Measurements from ENCODE around the gene PLB1. TPM values are rescaled to one million over a fixed set of nuclear protein-coding genes. Genes with fewer than 3 reads are reported as not detected.
A peak's percentile ranks its signal among the peaks of the same experiment; 100 is the strongest.

PLB1 gene
- total RNA-seq, 6 experiments from 2014 or later: 0.66 to 1.9 (median 1.1) TPM

DNA sequence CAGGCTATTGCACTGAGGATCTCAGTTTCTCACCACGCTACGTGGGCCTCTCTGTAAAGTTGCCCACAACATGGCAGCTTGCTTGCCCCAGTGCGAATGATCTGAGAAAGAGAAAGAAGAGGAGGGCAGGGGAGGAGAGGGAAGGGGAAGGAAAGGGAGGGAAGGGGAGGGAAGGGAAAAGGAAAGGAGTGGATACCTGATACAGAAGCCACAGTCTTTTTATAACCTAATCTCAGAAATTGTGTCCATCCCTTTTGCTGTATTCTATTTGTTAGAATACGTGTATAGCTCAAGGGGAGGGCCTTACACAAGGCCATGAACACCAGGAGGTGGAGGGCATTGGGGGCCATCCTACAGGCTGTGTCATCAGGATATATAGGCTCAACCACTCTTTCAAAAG, 177.5 kb downstream of the PLB1 start:
- Histone ChIP-seq H3K4me1 (peaks cover 0 to 8% (median 0%) of the 10 kb centered on the region in 4 donors), H3K27me3 (no peaks in the 10 kb centered on the region), H3K9me3 (no peaks in the 10 kb centered on the region), H3K27ac (no peak overlapping the region), H3K4me3 (no peak overlapping the region), H3K36me3 (no peaks in the 10 kb centered on the region)
- no CpG with 5 or more reads among the region's 4 CpGs for WGBS (ENCODE audit: insufficient coverage, low coverage, low lambda C conversion rate, missing lambda C conversion rate)
- no peak for TF ChIP-seq POLR2A (IDR thresholded peaks at IDR 0.05)
- TF ChIP-seq, protein P1, sequence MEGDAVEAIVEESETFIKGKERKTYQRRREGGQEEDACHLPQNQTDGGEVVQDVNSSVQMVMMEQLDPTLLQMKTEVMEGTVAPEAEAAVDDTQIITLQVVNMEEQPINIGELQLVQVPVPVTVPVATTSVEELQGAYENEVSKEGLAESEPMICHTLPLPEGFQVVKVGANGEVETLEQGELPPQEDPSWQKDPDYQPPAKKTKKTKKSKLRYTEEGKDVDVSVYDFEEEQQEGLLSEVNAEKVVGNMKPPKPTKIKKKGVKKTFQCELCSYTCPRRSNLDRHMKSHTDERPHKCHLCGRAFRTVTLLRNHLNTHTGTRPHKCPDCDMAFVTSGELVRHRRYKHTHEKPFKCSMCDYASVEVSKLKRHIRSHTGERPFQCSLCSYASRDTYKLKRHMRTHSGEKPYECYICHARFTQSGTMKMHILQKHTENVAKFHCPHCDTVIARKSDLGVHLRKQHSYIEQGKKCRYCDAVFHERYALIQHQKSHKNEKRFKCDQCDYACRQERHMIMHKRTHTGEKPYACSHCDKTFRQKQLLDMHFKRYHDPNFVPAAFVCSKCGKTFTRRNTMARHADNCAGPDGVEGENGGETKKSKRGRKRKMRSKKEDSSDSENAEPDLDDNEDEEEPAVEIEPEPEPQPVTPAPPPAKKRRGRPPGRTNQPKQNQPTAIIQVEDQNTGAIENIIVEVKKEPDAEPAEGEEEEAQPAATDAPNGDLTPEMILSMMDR (IDR thresholded peaks at IDR 0.05): no peak
- no peak for DNase-seq
- intact Hi-C loops (cut with DNase I): no loop called here
- no peak for ATAC-seq

DNA sequence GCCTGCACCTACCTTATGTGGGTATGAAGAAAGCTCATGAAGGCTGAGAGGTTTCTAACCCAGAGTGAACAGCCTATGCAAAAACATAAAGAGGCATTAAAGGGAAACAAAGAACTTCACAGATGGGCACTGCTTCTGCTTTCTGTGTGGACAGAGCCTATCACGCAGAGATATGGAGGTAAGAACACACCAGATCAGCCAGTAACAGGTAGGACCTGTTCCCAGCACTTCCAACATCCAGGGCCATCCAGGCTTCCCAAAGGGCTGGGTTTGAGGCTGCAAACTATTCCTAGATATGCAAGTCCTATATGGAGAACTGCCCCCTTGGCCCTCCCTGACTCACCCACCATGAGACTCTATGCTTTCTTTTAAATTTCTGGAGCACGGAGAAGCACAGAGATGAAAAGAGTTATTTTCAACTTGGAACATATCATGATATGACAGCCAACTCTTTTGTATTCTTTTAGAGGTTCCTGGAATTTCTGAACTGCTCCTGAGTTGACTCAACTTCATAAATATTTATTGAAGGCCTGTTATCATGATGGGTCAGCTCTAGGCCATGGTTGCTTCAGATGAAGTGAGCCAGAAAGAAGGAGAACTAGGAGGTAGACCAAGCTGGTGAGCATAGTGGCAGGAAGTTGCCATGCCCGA, 178.3 kb downstream of the PLB1 start:
- peak in 2 of 4 donors; percentile 52 to 84 for ATAC-seq
- Histone ChIP-seq H3K9me3 (no peaks in the 10 kb centered on the region), H3K4me1 (no peaks in the 10 kb centered on the region), H3K4me3 (no peak overlapping the region), H3K27me3 (no peaks in the 10 kb centered on the region), H3K27ac (no peak overlapping the region), H3K36me3 (no peaks in the 10 kb centered on the region)
- no peak for DNase-seq
- no peak for TF ChIP-seq POLR2A (IDR thresholded peaks at IDR 0.05)
- TF ChIP-seq, protein P1 (IDR thresholded peaks at IDR 0.05): no peak
- WGBS (ENCODE audit: insufficient coverage, low coverage, low lambda C conversion rate, missing lambda C conversion rate): 65% methylated on average over 3 of the region's 3 CpGs
- intact Hi-C loops (cut with DNase I): no loop called here

DNA sequence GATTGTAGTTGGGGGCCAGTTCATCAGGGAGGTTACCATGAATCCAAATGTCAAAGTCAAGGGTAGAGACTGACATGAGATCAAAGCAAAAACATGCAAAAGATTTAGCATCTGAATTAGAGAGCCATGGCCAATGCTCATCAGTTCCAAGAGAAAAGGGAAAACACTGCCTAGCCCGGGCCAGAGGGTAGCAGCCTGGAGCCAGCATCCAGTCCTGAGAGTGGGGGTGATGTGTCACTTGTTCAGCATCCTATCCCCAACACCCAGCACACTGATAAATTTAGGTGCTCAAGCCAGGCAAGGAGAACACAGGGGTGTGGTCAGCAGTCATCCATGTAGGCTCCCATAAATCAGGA, 178.8 kb downstream of the PLB1 start:
- Histone ChIP-seq H3K4me1 (no peaks in the 10 kb centered on the region), H3K4me3 (no peak overlapping the region), H3K9me3 (no peaks in the 10 kb centered on the region), H3K27ac (no peak overlapping the region), H3K36me3 (no peaks in the 10 kb centered on the region), H3K27me3 (no peaks in the 10 kb centered on the region)
- intact Hi-C loops (cut with DNase I): no loop called here
- DNase-seq (no peak), ATAC-seq (no peak)
- TF ChIP-seq POLR2A (IDR thresholded peaks at IDR 0.05): no peak
- TF ChIP-seq, protein P1 (IDR thresholded peaks at IDR 0.05): no peak
- WGBS (ENCODE audit: insufficient coverage, low coverage, low lambda C conversion rate, missing lambda C conversion rate): no CpG with 5 or more reads among the region's 1 CpG

DNA sequence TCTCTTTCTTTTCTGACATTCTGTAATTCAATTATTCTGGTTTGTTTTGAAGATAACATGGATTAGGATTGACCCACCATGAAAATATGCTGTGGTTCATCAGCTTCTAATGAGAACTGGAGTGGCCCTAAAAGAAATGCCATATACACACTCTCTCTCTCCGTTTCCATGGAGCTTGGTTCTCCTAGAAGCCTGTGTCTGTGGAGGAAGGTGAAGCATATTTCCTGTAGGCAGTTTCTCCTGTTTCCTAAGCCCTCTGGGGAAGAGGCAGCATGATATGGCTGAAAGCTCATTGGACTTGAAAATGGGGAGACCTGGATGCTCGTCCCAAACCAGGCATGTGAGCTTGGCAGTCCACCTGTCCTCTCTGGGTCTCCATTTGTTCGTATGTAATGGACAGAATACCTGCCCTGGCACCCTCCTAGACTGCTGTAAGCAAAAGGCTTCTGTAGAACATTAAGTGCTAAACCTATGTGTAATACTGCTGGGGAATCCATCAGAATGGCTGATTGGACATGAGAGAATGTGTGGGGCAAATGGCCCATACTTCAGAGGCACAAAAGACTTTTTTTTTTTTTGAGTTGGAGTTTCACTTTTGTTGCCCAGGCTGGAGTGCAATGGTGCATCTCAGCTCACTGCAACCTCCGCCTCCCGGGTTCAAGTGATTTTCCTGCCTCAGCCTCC, 180.4 kb downstream of the PLB1 start:
- H3K27ac ChIP-seq: no peak overlapping the region
- no peak for TF ChIP-seq POLR2A (IDR thresholded peaks at IDR 0.05)
- TF ChIP-seq, protein P1 (IDR thresholded peaks at IDR 0.05): no peak
- intact Hi-C loops (cut with DNase I): no loop called here
- no peaks in the 10 kb centered on the region for H3K36me3 ChIP-seq
- no peaks in the 10 kb centered on the region for H3K4me1 ChIP-seq
- 73% methylated on average over 3 of the region's 5 CpGs for WGBS (ENCODE audit: insufficient coverage, low coverage, low lambda C conversion rate, missing lambda C conversion rate)
- H3K9me3 ChIP-seq: no peaks in the 10 kb centered on the region
- DNase-seq (no peak), ATAC-seq (no peak)
- H3K27me3 ChIP-seq: no peaks in the 10 kb centered on the region
- no peak overlapping the region for H3K4me3 ChIP-seq

All from right lobe of liver (tissue), 6 donors.